HTR-8/SVneo (cell line): ENCODE measurements around the gene HSD3B2.

Experiments
- DNase-seq: peaks from one replicate; pipeline ENCODE4 v3.0.0; 2011; ENCODE audit warnings: low spot score, mixed read lengths; ENCODE audit not compliant: insufficient read length
- FAIRE-seq: peaks from 2 replicates; lab custom pipeline; 2011; peaks lifted over from hg19 to GRCh38; lab: Jason Lieb, UNC

HSD3B2 gene

GRCh38 chr1:119451158-119451557 lies 36.2 kb downstream of the HSD3B2 start:
- FAIRE-seq (no peak), DNase-seq (no peak)

GRCh38 chr1:119452091-119452490 lies 37.1 kb downstream of the HSD3B2 start:
- no peak for FAIRE-seq
- DNase-seq: no peak

GRCh38 chr1:119453021-119453420 lies 38.1 kb downstream of the HSD3B2 start:
- no peak for DNase-seq
- no peak for FAIRE-seq

- no peak for FAIRE-seq
- DNase-seq: no peak
Observed at GRCh38 chr1:119462964-119463363, 48.0 kb downstream of the HSD3B2 start.

GRCh38 chr1:119463569-119463968 lies 48.6 kb downstream of the HSD3B2 start:
- FAIRE-seq (no peak), DNase-seq (no peak)

- no peak for DNase-seq
- FAIRE-seq: no peak
Observed at GRCh38 chr1:119466445-119466844, 51.5 kb downstream of the HSD3B2 start.

- FAIRE-seq (no peak), DNase-seq (no peak)
Observed at GRCh38 chr1:119467219-119467618, 52.3 kb downstream of the HSD3B2 start.

GRCh38 chr1:119467857-119468668 lies 53.1 kb downstream of the HSD3B2 start:
- no peak for FAIRE-seq

GRCh38 chr1:119469741-119470140 lies 54.8 kb downstream of the HSD3B2 start:
- DNase-seq: no peak
- FAIRE-seq: no peak

More at GRCh38 chr1:119467857-119468668, 53.1 kb downstream of the HSD3B2 start:
- no peak for DNase-seq

GRCh38 chr1:119470377-119470776 lies 55.4 kb downstream of the HSD3B2 start:
- no peak for FAIRE-seq

GRCh38 chr1:119470958-119471357 lies 56.0 kb downstream of the HSD3B2 start:
- FAIRE-seq (no peak), DNase-seq (no peak)

More at GRCh38 chr1:119470377-119470776, 55.4 kb downstream of the HSD3B2 start:
- no peak for DNase-seq

- DNase-seq (no peak), FAIRE-seq (no peak)
Observed at GRCh38 chr1:119471566-119471965, 56.6 kb downstream of the HSD3B2 start.

- no peak for FAIRE-seq
- DNase-seq: no peak
Observed at GRCh38 chr1:119472080-119472818, 57.3 kb downstream of the HSD3B2 start.
